HG03196 (cell line): ENCODE results near the gene CENPM.

Experiments used
- ATAC-seq: cut with Tn5 transposase; IDR thresholded peaks from one replicate; pipeline ENCODE4 v1.9.1; 2021; ENCODE audit not compliant: unreplicated experiment

Gene CENPM

GRCh38 chr22:41900652-41901312 lies 46.2 kb downstream of the CENPM start:
- ATAC-seq: no peak

GRCh38 chr22:41899992-41900651 lies 46.8 kb downstream of the CENPM start:
- ATAC-seq: no peak

- ATAC-seq: no peak
Measured at GRCh38 chr22:41899110-41899509, 47.8 kb downstream of the CENPM start.

DNA sequence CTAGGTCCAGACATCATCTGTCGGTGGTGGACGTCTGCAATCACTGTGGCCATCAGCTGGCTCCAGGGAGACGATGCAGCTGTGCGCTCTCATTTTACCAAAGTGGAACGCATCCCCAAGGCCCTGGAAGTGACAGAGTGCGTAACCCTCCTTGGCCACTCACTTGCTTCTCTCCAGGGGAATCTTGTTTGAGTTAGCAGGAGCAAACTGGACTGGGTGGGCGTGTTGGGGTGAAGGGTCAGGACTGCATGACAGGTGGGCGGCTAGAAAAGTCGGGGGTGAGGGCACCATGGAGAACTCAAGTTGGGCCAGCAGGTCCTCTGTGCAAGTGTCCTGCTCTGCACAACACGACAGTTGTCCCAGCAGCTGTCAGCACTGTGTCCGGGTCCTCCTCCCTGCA lies 48.3 kb downstream of the CENPM start:
- no peak for ATAC-seq

DNA sequence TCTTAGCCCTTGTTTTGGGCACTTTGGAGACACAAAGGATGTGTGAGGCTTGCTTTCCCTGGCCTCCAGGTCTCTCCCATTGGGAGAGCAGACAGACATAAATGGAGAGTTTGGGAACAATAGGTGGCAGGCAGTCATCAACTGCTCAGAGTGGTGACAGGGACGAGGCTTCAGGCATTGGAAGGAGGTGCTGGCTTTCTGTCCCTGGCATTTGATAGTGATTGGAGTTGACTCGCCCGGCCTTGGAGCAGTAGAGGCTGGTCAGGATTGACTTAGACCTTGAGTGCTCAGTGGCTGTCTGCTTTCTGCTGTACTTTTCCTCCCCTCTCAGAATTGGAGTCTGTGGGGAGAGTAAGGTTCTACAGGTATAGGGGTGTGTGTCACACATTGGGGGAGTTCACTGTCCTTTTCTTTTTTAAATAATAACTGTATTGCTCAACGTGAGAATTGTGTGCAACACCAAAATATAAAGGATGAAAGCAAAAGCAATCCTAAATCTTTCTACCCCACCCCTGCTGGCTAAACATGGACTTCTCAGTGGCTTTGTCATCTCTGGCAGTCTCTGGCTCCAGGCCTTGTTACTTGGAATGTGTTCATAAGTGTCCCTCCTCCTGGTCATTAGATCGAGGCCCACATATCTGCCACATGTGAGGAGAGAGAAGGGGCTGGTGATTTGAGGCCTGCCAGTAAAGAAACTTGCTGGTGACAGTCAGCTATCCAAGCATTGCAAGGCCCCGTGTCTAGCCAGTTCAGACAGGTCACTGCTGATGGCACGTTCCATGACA lies 53.2 kb downstream of the CENPM start:
- ATAC-seq: no peak

DNA sequence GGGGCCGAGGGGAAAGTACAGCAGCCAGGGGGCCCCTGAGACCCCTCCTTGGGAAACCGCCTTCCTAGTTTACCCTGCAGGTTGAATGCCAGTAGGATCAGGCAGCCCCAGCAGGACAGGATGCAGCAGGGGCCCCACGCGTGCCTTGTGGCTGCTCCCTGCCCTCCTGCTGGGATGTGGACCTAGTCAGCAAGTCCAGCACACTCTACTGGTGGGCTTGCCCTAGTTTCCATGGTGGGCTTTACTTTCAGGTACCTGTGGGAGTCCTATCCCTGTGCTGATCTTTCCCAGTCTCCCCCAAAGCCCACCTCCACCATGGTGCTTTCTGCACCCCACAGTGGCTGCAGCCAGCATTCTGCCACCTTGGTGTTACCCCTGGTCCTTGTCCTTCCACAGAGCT lies 54.2 kb downstream of the CENPM start:
- no peak for ATAC-seq

DNA sequence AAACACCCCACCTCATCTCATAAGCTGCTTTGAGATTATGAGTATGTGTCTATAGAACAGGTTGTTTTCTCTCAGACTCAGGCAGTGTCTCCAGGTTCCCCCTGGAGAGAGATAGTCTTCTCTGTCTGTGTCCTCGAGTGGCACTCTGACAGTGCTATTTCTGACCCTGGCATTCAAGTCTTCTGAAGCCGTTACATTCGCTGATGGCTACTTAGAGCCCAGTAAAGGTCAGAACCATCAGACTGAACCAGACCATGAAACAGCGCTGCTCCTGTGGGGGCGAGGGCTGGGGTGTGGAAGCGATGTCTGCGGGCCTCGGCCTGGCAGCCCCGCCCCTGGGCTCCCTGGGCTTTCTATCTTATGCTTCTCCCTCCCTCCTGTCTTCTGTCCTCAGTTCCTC lies 55.5 kb downstream of the CENPM start:
- no peak for ATAC-seq
